ENCODE results near the gene CUEDC1. TPM values are rescaled to one million over a fixed set of nuclear protein-coding genes. Genes with fewer than 3 reads are reported as not detected.

The CUEDC1 gene
- polyA plus RNA-seq, 1 experiment, result 48.5 TPM

GRCh38 chr17:57880086-57880456, 75.1 kb downstream of the CUEDC1 start:
- H3K36me3 ChIP-seq (ENCODE audit: control insufficient read depth, insufficient read depth, low read length), result peaks cover 9% of the 10 kb centered on the region
- H3K27me3 ChIP-seq (ENCODE audit: control insufficient read depth, insufficient read depth, low read length), result no peaks in the 10 kb centered on the region
- H3K4me3 ChIP-seq (ENCODE audit: low read depth, low read length), result no peak overlapping the region
- no peak for TF ChIP-seq CTCF (IDR thresholded peaks at IDR 0.05; ENCODE audit: insufficient read depth, low read depth, low read length)
- DNase-seq (ENCODE audit: low read depth), result no peak
- CTCF ChIA-PET, result interaction anchor here (0.5 to 14.1 kb wide), 9 partner anchors 10 to 626 kb away, joined by 3 to 122 read pairs (median 10); partner anchors contain the start of gene VEZF1
- POLR2A ChIA-PET, result interaction anchor here (1.9 kb wide), 1 partner anchor 107 kb away, joined by 12 read pairs; no protein-coding TSS in a partner anchor

GRCh38 chr17:57879437-57880085, 75.7 kb downstream of the CUEDC1 start:
- no peak for TF ChIP-seq CTCF (IDR thresholded peaks at IDR 0.05; ENCODE audit: insufficient read depth, low read depth, low read length)
- Histone ChIP-seq H3K36me3 (ENCODE audit: control insufficient read depth, insufficient read depth, low read length) (peaks cover 6% of the 10 kb centered on the region), H3K27me3 (ENCODE audit: control insufficient read depth, insufficient read depth, low read length) (no peaks in the 10 kb centered on the region), H3K4me3 (ENCODE audit: low read depth, low read length) (no peak overlapping the region)
- POLR2A ChIA-PET, result interaction anchor here (0.8 to 1.9 kb wide), 5 partner anchors 7 to 107 kb away, joined by 3 to 12 read pairs (median 4); no protein-coding TSS in a partner anchor
- DNase-seq (ENCODE audit: low read depth), result no peak
- CTCF ChIA-PET, result interaction anchor here (0.5 to 14.1 kb wide), 11 partner anchors 10 to 626 kb away, joined by 3 to 122 read pairs (median 10); partner anchors contain the start of gene VEZF1

GRCh38 chr17:57877803-57878377, 77.3 kb downstream of the CUEDC1 start:
- peaks cover 2% of the 10 kb centered on the region; the same call in 1 of the 2 replicates for H3K36me3 ChIP-seq (ENCODE audit: control insufficient read depth, insufficient read depth, low read length)
- CTCF ChIA-PET, result interaction anchor here (0.6 to 14.1 kb wide), 10 partner anchors 10 to 122 kb away, joined by 3 to 122 read pairs (median 9); partner anchors contain the start of gene VEZF1
- no peak for TF ChIP-seq CTCF (IDR thresholded peaks at IDR 0.05; ENCODE audit: insufficient read depth, low read depth, low read length)
- POLR2A ChIA-PET, result no interaction called here
- no peak for DNase-seq (ENCODE audit: low read depth)
- no peaks in the 10 kb centered on the region for H3K27me3 ChIP-seq (ENCODE audit: control insufficient read depth, insufficient read depth, low read length)
- H3K4me3 ChIP-seq (ENCODE audit: low read depth, low read length), result no peak overlapping the region

- POLR2A ChIA-PET, result no interaction called here
- CTCF ChIA-PET, result interaction anchor here (0.6 to 14.1 kb wide), 8 partner anchors 13 to 123 kb away, joined by 3 to 122 read pairs (median 15); no protein-coding TSS in a partner anchor
- TF ChIP-seq CTCF (IDR thresholded peaks at IDR 0.05; ENCODE audit: insufficient read depth, low read depth, low read length), result no peak
- no peak overlapping the region for H3K4me3 ChIP-seq (ENCODE audit: low read depth, low read length)
- peaks cover 8% of the 10 kb centered on the region for H3K36me3 ChIP-seq (ENCODE audit: control insufficient read depth, insufficient read depth, low read length)
- H3K27me3 ChIP-seq (ENCODE audit: control insufficient read depth, insufficient read depth, low read length), result no peaks in the 10 kb centered on the region
- DNase-seq (ENCODE audit: low read depth), result no peak
Observed at GRCh38 chr17:57876866-57877237, 78.4 kb downstream of the CUEDC1 start.
